Measurements from ENCODE around the gene SPRR1B.
"Not testable (repeated sequence)": the region's sequence is repeated elsewhere in the genome, so short reads cannot be mapped to it uniquely, and the experiment has no call there.

The SPRR1B gene, protein sequence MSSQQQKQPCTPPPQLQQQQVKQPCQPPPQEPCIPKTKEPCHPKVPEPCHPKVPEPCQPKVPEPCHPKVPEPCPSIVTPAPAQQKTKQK

GRCh38 chr1:153030895-153031294, at the start of gene SPRR1B:
SPRR1B (plus strand) TSS chr1:153031203; CDS start chr1:153032346, 1,143 bp downstream.
- DNase-seq (ENCODE audit: low read depth in 2 of 2) = no peak

GRCh38 chr1:152982076-152982475, 48.9 kb upstream of the SPRR1B start:
- no peak for DNase-seq (ENCODE audit: low read depth in 2 of 2)

GRCh38 chr1:152983234-152983633, 47.8 kb upstream of the SPRR1B start:
- DNase-seq (ENCODE audit: low read depth in 2 of 2) = no peak

DNA sequence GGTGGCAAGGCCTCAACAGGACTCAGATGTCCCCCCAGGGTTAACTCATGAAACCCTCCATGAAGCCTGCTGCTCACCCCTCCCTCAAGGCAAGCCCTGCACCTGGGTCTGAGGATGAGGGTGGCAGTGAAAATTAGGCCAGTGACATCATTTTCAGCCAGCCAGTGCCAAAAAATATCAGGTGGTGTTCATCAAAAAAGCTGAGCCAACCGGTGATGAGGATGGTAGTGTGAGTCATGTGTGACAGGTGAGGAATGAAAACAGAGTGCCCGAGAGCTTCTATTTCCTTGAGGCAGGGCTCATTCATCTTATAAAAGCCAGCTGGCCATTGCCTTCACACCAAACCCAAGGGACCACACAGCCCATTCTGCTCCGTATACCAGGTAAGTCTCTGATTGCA, 47.3 kb upstream of the SPRR1B start, which contains the start of gene SPRR1A:
SPRR1A (plus strand) TSS at position 339 of the 400 bp plus-strand sequence. CDS start 1,150 bp downstream, outside the sequence.
- no peak for DNase-seq (ENCODE audit: low read depth in 2 of 2)

- DNase-seq (ENCODE audit: low read depth in 2 of 2) = no peak
Observed at GRCh38 chr1:152986578-152986977, 44.4 kb upstream of the SPRR1B start.

GRCh38 chr1:152993186-152993585, 37.8 kb upstream of the SPRR1B start:
- DNase-seq (ENCODE audit: low read depth in 2 of 2) = no peak

DNA sequence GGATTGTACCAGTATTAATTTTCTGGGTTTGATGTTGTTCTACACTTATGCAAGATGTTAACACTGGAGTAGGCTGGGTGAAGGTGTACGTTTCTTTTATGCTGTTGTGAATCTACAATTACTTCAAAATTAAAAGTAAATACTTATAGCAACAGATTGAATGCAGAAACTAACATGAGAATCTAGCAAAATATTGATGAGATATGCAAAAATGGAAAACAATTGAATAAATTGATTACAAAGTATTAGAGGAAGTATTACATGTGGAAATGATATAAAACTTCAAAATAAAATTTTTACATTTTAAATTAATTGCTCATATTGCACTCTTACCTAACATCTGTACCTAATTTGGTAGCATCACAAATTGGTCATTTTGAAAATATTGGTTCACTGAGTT, 35.2 kb upstream of the SPRR1B start:
- no peak for DNase-seq (ENCODE audit: low read depth in 2 of 2)

GRCh38 chr1:152996633-152997400, 34.2 kb upstream of the SPRR1B start:
- DNase-seq (ENCODE audit: low read depth in 2 of 2) = no peak

- no peak for DNase-seq (ENCODE audit: low read depth in 2 of 2)
Observed at GRCh38 chr1:152997901-152998300, 33.1 kb upstream of the SPRR1B start.

DNA sequence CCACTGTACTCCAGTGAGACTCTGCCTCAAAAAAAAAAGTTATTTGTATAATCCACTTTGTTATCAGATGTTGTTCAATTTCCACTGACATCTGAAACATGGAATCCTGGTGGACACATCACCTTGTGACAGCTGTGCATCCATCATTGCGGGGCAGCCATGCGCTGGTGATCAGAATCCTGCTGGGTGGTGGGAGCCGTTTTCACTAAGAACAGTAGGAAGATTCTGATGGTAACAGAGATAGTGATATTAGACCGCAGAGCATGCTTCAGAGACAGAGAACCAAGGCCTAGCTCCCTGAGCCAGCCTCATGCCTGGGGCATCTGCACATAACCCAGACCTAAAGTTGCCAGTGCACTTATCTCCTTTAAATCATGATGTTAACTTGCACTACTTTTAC, 32.5 kb upstream of the SPRR1B start:
- no peak for DNase-seq (ENCODE audit: low read depth in 2 of 2)

DNA sequence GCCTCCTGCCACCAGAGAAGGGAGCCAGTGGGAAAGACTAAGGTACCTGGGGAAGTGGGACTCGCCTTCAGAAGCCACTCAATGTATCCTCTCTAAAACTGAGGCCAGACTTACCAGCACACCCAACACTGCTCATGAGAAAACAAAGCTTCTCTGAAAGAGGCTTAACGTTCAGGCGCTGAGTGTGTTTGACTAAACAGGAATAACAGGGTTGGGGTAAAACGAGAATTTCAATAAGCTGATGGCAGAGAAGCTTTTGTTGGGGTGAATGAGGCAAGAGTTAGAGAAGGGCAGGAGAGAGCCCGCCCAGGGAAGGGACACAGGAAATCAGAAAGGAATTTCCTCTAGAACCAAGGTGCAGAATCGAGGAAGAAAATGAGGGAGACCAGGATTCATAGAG, 31.2 kb upstream of the SPRR1B start:
- DNase-seq (ENCODE audit: low read depth in 2 of 2) = no peak

DNA sequence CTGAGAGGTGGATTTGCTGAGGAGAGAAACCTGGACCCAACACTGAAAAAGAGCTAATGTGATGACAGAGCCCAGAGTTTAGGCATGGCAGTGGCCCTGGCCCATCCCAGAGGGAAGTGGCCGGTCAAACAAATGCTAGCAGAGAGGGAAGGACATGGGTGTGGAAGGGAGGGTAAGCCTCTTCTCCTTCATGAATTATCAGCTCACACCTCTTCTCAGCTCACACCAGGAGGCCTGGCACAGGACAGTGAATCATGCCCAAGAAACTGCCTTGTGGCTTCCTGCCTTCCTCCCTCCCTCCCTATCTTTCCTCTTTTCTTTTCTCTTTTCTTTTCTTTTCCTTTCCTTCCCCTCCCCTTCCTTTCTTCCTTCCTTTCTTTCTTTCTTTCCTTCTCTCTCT, 30.7 kb upstream of the SPRR1B start:
- no peak for DNase-seq (ENCODE audit: low read depth in 2 of 2)

GRCh38 chr1:153001382-153001781, 29.6 kb upstream of the SPRR1B start, which contains the start of gene SPRR3:
SPRR3 (plus strand) TSS chr1:153001749; CDS start chr1:153003021, 1,272 bp downstream.
- DNase-seq (ENCODE audit: low read depth in 2 of 2) = no peak

DNA sequence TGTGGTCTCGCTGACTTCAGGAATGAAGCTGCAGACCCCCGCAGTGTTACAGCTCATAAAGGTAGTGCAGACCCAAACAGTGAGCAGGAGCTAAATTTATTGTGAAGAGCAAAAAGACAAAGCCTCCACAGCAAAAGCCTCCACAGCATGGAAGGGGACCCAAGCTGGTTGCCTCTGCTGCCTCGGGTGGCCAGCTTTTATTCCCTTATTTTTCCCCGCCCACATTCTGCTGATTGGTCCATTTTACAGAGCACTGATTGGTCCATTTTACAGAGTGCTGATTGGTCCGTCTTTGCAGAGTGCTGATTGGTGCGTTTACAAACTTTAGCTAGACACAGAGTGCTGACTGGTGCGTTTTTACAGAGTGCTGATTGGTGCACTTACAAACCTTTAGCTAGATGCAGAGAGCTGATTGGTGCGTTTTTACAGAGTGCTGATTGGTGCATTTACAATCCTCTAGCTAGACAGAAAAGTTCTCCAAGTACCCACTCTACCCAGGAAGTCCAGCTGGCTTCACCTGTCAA, 19.7 kb upstream of the SPRR1B start:
- DNase-seq (ENCODE audit: low read depth in 2 of 2) = not testable (repeated sequence)

DNA sequence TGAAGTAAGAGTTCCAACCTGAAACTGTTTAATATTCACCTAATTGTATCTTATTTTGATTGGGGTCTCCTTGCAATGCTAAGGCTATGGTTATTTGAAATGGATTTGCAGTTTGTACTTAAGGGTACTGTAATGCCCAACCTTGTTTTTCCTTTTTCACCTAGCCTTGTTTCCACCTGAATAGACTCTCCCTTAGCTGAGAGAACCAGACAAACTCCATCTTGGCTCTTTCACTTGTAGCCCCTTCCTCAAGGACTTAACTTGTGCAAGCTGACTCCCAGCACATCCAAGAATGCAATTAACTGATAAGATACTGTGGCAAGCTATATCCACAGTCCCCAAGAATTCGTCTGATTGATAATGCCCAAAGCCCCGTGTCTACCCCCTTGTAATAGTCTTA, 9.2 kb upstream of the SPRR1B start:
- DNase-seq (ENCODE audit: low read depth in 2 of 2) = not testable (repeated sequence)

GRCh38 chr1:153022340-153022739, 8.7 kb upstream of the SPRR1B start:
- DNase-seq (ENCODE audit: low read depth in 2 of 2) = not testable (repeated sequence)

DNA sequence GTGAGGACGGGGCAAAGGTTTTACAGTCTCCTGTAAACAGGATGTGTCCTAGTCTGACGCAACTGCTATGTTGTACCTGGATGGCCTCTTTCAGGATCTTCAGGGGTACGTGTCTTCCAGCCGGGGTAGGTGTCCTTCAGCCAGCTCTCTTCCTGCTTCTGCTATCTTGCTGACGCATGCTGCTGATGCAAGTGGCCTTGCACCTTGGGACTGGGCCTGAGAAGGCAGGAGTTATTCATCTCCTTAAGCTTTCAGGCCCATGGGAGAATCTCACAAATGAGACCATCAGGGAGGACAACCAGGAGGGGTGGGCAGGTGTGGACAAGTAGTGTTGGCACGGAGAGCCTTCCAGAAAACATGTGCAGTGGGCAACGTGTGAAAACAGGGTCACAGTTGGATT, 7.9 kb upstream of the SPRR1B start:
- no peak for DNase-seq (ENCODE audit: low read depth in 2 of 2)

DNA sequence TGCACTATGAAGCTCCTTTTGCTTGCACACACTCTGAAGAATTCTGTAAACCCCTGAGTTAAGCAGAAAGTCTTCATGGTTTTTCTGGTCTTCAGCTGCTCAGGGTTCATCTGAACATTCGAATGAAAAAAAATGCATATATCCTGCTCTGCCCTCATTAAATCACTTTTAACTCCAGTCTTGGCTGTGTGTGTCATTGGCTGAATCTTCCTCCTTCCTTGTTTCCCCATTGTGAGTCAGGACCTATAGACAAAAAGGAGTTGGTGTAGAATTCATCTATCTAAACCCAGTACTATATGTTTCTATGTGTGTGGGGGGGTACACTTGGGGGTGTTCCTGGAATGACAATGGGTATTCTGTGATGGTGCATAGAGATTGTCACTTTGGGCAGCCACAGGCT, 6.6 kb upstream of the SPRR1B start:
- DNase-seq (ENCODE audit: low read depth in 2 of 2) = no peak

DNA sequence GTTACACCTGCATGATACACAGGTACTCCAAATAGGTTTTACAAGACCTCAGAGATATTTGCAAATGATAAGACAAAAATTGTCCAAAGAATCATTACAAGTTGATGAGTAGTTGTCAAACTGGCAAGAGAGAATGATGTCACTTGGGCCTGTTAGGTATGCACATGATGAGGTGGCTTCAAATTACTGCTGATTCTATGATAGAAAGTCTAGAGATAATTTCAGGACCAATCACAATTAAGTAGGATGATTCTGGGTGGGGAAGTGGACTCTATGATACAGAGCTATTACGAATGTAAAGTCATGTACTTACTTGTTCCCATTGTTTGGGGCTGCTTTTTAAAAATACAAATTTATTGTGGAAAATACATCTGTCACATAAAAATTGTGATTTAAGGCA, 5.2 kb upstream of the SPRR1B start:
- DNase-seq (ENCODE audit: low read depth in 2 of 2) = no peak

DNA sequence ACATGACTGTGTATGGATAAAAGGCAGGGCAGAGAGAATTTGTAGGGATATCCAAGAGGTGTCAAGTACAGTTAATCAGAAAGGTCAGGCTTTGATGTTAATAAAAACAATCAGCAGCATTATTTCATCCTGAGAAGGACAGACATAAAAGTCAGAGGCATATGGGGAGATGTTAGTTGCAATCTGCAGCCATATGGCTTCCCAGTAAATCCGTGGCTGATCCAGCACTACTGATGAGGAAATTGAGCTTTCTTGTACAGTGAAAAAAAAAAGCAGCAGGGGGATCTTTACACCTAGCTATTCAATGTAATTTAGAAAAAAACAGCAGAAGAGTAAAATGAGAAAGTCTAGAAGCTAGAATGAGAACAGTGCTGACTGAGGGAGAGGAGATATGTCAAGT, 2.2 kb upstream of the SPRR1B start:
- DNase-seq (ENCODE audit: low read depth in 2 of 2) = no peak

GRCh38 chr1:153032073-153032472, 1.1 kb downstream of the SPRR1B start:
- DNase-seq (ENCODE audit: low read depth in 2 of 2) = no peak

DNA sequence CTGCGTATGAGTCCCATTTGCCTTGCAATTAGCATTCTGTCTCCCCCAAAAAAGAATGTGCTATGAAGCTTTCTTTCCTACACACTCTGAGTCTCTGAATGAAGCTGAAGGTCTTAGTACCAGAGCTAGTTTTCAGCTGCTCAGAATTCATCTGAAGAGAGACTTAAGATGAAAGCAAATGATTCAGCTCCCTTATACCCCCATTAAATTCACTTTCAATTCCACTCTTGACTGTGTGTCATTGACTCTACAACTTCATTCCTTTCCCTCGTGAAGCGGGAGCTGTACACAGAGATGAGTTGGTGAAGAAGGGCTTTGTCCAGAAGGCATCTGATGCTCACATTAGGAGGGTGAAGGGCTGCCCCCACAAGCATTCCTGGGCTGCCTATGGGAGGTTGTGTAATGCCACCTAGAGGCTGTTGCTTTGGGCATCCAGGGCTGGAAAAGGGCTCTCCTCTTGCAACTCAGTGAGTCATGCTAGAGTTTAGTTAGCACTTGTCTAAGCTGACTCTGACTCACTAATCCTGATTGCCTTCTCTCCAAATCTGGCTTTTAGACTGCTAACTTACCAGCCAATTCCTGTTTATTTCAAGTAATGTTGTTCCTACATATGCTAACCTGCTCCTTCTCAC, 1.8 kb downstream of the SPRR1B start:
- DNase-seq (ENCODE audit: low read depth in 2 of 2) = no peak

DNA sequence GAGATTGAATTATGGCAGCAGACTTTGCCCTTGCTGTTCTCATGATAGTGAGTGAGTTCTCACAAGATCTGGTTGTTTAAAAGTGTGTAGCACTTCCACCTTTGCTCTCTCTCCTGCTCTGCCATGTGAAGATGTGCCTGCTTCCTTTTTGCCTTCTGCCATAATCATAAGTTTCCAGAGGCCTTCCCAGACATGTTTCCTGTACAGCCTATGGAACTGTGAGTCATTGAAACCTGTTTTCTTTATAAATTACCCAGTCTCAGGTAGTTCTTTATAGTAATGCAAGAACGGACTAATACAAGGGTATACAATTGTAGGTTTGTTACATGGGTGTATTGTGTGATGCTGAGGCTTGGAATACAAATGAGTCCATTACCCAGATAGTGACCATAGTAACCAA, 4.2 kb downstream of the SPRR1B start:
- DNase-seq (ENCODE audit: low read depth in 2 of 2) = no peak
